ENCODE measurements around the gene C10orf71. TPM values are rescaled to one million over a fixed set of nuclear protein-coding genes. Genes with fewer than 3 reads are reported as not detected.

The C10orf71 gene
- total and polyA plus RNA-seq, 9 donors, result 0.01 to 0.03 (median 0.03) TPM; not detected in 6

- WGBS, 3 donors, result 60 to 70% (median 62%) methylated on average over 4 of the region's 4 CpGs
- TF ChIP-seq CTCF (IDR thresholded peaks at IDR 0.05) (no peak), EP300 (IDR thresholded peaks at IDR 0.05) (no peak), POLR2A (IDR thresholded peaks at IDR 0.05) (no peak)
- Histone ChIP-seq H3K27me3 (no peaks in the 10 kb centered on the region), H3K4me3 (no peak overlapping the region), H3K4me1 (ENCODE audit: insufficient read depth) (no peaks in the 10 kb centered on the region), H3K36me3 (no peaks in the 10 kb centered on the region), H3K27ac (no peak overlapping the region), H3K9me3 (no peaks in the 10 kb centered on the region)
- DNase-seq, result no peak
- intact Hi-C loops (cut with DNase I), result no loop called here
Measured at GRCh38 chr10:49311555-49312236, 12.7 kb downstream of the C10orf71 start.

- intact Hi-C loops (cut with DNase I), result no loop called here
- H3K9me3 ChIP-seq, result no peaks in the 10 kb centered on the region
- H3K27me3 ChIP-seq, result no peaks in the 10 kb centered on the region
- 57 to 62% (median 60%) methylated on average over 7 of the region's 7 CpGs for WGBS, 3 donors
- H3K4me1 ChIP-seq (ENCODE audit: insufficient read depth), result no peaks in the 10 kb centered on the region
- no peak for TF ChIP-seq CTCF (IDR thresholded peaks at IDR 0.05)
- no peak for TF ChIP-seq POLR2A (IDR thresholded peaks at IDR 0.05)
- no peak for TF ChIP-seq EP300 (IDR thresholded peaks at IDR 0.05)
- no peak for DNase-seq
- no peak overlapping the region for H3K4me3 ChIP-seq
- H3K27ac ChIP-seq, result no peak overlapping the region
- H3K36me3 ChIP-seq, result no peaks in the 10 kb centered on the region
Measured at GRCh38 chr10:49312246-49312869, 13.4 kb downstream of the C10orf71 start.

DNA sequence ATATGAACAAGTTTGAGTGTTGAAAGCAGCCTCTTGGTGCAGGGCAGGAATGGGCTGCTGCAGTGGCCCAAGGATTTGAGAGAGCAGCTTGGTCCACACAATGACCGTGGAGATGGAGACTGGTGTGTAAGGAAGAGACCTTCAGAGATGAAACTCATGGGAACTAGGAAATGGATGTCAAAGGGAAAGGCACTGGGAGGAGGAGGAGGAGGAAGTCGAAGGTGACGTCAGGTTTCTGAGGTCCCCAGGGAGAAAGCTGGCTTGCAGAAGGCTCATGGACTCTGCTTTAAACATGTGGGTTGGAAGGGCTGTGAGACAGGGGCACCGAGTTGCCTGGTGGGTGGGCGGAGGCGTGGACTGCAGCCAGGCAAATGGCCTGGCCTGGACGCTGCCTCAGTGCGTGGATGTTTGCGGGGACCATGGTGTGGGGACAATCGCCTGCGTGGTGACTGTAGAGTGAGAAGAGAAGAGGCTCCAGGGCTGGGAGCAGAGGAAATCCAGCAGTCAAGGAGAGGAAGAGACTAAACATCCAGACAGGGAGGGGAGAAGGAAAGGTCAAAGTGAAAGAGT, 14.6 kb downstream of the C10orf71 start:
- H3K36me3 ChIP-seq, result no peaks in the 10 kb centered on the region
- H3K27ac ChIP-seq, result no peak overlapping the region
- intact Hi-C loops (cut with DNase I), result no loop called here
- DNase-seq, result no peak
- H3K9me3 ChIP-seq, result no peaks in the 10 kb centered on the region
- TF ChIP-seq POLR2A (IDR thresholded peaks at IDR 0.05) (no peak), CTCF (IDR thresholded peaks at IDR 0.05) (no peak), EP300 (IDR thresholded peaks at IDR 0.05) (no peak)
- no peak overlapping the region for H3K4me3 ChIP-seq
- H3K4me1 ChIP-seq (ENCODE audit: insufficient read depth), result no peaks in the 10 kb centered on the region
- no peaks in the 10 kb centered on the region for H3K27me3 ChIP-seq
- 83 to 90% (median 85%) methylated on average over 11 of the region's 11 CpGs for WGBS, 3 donors

DNA sequence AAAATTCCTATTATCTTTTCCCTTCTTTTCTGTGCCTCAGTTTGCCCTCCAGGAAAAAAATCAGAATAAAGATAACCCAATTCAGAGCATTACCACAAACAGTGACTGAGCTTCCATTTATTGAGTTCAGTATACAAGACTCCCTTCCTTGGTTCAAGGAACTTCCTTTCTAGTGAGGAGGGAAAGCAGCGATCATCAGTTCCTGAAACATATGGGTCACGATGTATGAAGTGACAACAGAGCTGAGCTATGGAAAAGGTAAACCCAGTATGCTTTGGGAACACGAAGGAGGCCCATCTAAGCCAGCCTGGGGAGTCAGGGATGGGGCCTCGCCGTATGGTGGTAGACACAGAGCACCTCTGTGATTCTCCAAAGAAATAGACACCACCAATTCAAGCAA, 15.8 kb downstream of the C10orf71 start:
- no peak for TF ChIP-seq POLR2A (IDR thresholded peaks at IDR 0.05)
- TF ChIP-seq EP300 (IDR thresholded peaks at IDR 0.05), result no peak
- no peak for TF ChIP-seq CTCF (IDR thresholded peaks at IDR 0.05)
- no peaks in the 10 kb centered on the region for H3K9me3 ChIP-seq
- H3K27me3 ChIP-seq, result no peaks in the 10 kb centered on the region
- no peak overlapping the region for H3K4me3 ChIP-seq
- no peak for DNase-seq
- H3K4me1 ChIP-seq (ENCODE audit: insufficient read depth), result no peaks in the 10 kb centered on the region
- no peaks in the 10 kb centered on the region for H3K36me3 ChIP-seq
- intact Hi-C loops (cut with DNase I), result no loop called here
- no peak overlapping the region for H3K27ac ChIP-seq
- 89 to 94% (median 89%) methylated on average over 5 of the region's 5 CpGs for WGBS, 3 donors
